Stimulated activated CD4-positive, alpha-beta T cell treated with anti-CD3 and anti-CD28 coated beads, Interleukin-15, amount 100 ng/mL, for 24 hours (primary cell): ENCODE data around the gene CHCHD5.
A peak's percentile ranks its signal among the peaks of the same experiment; 100 is the strongest.
"Not testable (repeated sequence)": the region's sequence is repeated elsewhere in the genome, so short reads cannot be mapped to it uniquely, and the experiment has no call there.

ENCODE experiments used
- DNase-seq: peaks from one replicate; pipeline ENCODE4 v3.0.0-alpha.2; 2020

The CHCHD5 gene

GRCh38 chr2:112584134-112584890 is at the start of gene CHCHD5:
TSS of gene CHCHD5 (plus strand) at chr2:112584609. CDS start at chr2:112584648, 39 bp downstream.
- peak; percentile 96 for DNase-seq

- no peak for DNase-seq
These were observed 49.6 kb upstream of the CHCHD5 start for GRCh38 chr2:112534826-112535225.

- not testable (repeated sequence) for DNase-seq
These were observed 47.7 kb upstream of the CHCHD5 start for GRCh38 chr2:112536665-112537064.

GRCh38 chr2:112539306-112539705 is 45.1 kb upstream of the CHCHD5 start:
- DNase-seq, result no peak

GRCh38 chr2:112540906-112541305 is 43.5 kb upstream of the CHCHD5 start:
- DNase-seq, result no peak

- peak; percentile 79 for DNase-seq
These were observed 42.9 kb upstream of the CHCHD5 start for GRCh38 chr2:112541315-112542122.

- DNase-seq, result peak; percentile 87
These were observed 42.1 kb upstream of the CHCHD5 start, which contains the start of gene POLR1B for GRCh38 chr2:112542123-112542983. TSS of gene POLR1B (plus strand) at chr2:112542465. CDS start at chr2:112542495, 30 bp downstream.

- peak; percentile 27 for DNase-seq
These were observed 41.3 kb upstream of the CHCHD5 start for GRCh38 chr2:112542984-112543661.

GRCh38 chr2:112547333-112547732 is 37.1 kb upstream of the CHCHD5 start:
- DNase-seq, result no peak

GRCh38 chr2:112548980-112549379 is 35.4 kb upstream of the CHCHD5 start:
- no peak for DNase-seq

GRCh38 chr2:112566104-112566503 is 18.3 kb upstream of the CHCHD5 start:
- DNase-seq, result no peak

- DNase-seq, result not testable (repeated sequence)
These were observed 17.9 kb upstream of the CHCHD5 start for GRCh38 chr2:112566508-112566907.

GRCh38 chr2:112572005-112572404 is 12.4 kb upstream of the CHCHD5 start:
- DNase-seq, result no peak

GRCh38 chr2:112577756-112578155 is 6.7 kb upstream of the CHCHD5 start:
- DNase-seq, result no peak

GRCh38 chr2:112579241-112579640 is 5.2 kb upstream of the CHCHD5 start:
- no peak for DNase-seq

- no peak for DNase-seq
These were observed 4.3 kb upstream of the CHCHD5 start for GRCh38 chr2:112580084-112580483.

- peak; percentile 29 for DNase-seq
These were observed 2.1 kb upstream of the CHCHD5 start for GRCh38 chr2:112582314-112582746.

GRCh38 chr2:112583497-112584133 is 794 bp upstream of the CHCHD5 start:
- DNase-seq, result no peak

GRCh38 chr2:112584891-112585250 is 462 bp downstream of the CHCHD5 start:
- DNase-seq, result no peak

- DNase-seq, result no peak
These were observed 991 bp downstream of the CHCHD5 start for GRCh38 chr2:112585400-112585799.

- DNase-seq, result no peak
These were observed 1.6 kb downstream of the CHCHD5 start for GRCh38 chr2:112585873-112586464.
